SK-MEL-5 (cell line): Measurements from ENCODE around the gene CDC6. TPM values are rescaled to one million over a fixed set of nuclear protein-coding genes. Genes with fewer than 3 reads are reported as not detected.
"Not testable (repeated sequence)": the region's sequence is repeated elsewhere in the genome, so short reads cannot be mapped to it uniquely, and the experiment has no call there.

Experiments
- DNase-seq: peaks from one replicate; pipeline ENCODE4 v3.0.0-alpha.2; 2016; ENCODE audit warnings: low read depth, low spot score
- in situ Hi-C: cut with HindIII; loops from 2 replicates; pipeline ENCODE4 v1.10.0; 2016; ENCODE audit warnings: low sequenced_read_pairs, high pct_unique_total_duplicates, low pct_unique_long_range_greater_than_20kb
- total RNA-seq: library from RNA; depleted of rRNA; stranded (reverse); fragments of >200 nt; shearing (Covaris generic); gene quantifications from 2 replicates; pipeline ENCODE4 v1.2.3, GENCODE V29; 2014

Gene CDC6
- total RNA-seq, 1 experiment from 2014 or later, result 54.7 TPM

DNA sequence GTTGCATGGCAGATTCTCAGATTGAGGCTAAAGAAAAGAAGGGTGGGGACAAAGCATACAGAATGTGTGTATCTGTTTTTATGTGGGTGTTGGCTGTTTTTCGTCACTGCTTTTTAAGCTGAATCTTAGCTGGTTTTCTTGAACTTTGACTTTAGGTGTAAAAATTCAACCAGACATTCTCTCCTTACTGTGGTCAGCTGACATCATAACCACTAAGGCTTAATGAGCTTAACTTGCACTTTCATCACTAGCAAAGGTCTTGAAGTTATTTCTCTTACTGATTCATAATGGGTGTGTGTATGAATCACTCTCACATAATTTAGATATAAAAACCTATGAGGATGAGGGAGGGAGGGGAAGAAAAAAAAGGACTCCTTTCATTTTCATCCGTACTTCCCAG lies 4.0 kb upstream of the CDC6 start:
- in situ Hi-C loops, result no loop called here
- DNase-seq, result no peak

- in situ Hi-C loops, result no loop called here
- peak; percentile 37 for DNase-seq
These were observed 3.5 kb upstream of the CDC6 start for GRCh38 chr17:40284085-40284713.

DNA sequence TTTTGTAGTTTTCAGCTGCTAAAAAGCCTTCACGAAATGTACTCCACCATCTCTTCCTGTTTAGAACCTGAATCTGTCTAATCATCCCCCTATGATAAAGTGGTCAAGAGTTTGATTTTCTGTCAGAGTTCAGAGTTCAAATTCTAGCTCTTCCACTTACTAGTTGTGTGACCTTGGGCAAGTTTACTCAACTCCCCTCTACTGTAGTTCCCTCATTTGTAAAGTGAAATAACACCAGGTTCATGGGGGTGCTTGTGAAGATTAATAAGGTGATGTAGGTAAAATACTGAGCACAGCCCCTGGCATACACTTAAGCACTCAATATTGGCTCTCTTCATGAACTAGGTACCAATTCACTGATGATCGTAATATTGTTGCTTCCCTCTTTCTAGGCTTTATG lies 1.2 kb upstream of the CDC6 start:
- in situ Hi-C loops, result no loop called here
- DNase-seq, result no peak

GRCh38 chr17:40287159-40287493 lies 553 bp upstream of the CDC6 start:
- in situ Hi-C loops, result no loop called here

DNA sequence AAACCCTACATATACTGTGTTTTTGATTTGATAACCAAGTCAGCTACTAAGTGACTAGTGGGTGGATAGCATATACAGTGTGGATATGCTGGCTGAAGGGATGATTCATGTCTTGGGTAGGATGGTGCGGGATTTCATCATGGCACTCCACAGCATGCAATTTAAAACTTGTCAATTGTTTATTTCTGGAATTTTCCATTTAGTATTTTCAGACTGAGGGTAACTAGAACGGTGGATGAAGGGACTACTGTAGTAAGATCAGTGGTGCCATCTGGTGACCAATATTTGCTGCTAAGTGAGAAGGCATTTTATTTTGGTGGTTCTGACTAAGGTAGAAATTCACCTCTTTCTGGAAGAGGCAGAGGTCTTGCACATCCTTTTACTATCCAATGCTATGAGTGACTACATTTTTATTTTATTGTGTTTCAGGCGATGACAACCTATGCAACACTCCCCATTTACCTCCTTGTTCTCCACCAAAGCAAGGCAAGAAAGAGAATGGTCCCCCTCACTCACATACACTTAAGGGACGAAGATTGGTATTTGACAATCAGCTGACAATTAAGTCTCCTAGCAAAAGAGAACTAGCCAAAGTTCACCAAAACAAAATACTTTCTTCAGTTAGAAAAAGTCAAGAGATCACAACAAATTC lies 3.1 kb downstream of the CDC6 start:
- DNase-seq, result peak; percentile 79
- in situ Hi-C loops, result no loop called here

More at GRCh38 chr17:40287159-40287493, 553 bp upstream of the CDC6 start:
- no peak for DNase-seq

DNA sequence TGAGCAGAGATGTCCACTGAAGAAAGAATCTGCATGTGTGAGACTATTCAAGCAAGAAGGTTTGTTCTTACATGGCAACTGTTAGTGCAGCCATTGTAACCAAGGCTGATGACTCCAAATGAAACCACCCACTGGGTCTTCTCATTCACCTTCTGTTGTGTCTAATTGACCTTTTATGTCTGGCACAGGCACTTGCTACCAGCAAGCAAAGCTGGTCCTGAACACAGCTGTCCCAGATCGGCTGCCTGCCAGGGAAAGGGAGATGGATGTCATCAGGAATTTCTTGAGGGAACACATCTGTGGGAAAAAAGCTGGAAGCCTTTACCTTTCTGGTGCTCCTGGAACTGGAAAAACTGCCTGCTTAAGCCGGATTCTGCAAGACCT lies 3.6 kb downstream of the CDC6 start:
- DNase-seq, result no peak
- in situ Hi-C loops, result no loop called here

- DNase-seq, result no peak
- in situ Hi-C loops, result no loop called here
These were observed 5.7 kb downstream of the CDC6 start for GRCh38 chr17:40293363-40293762.

GRCh38 chr17:40295488-40296436 lies 8.1 kb downstream of the CDC6 start:
- no peak for DNase-seq
- in situ Hi-C loops, result no loop called here

- DNase-seq, result no peak
- in situ Hi-C loops, result no loop called here
These were observed 9.8 kb downstream of the CDC6 start for GRCh38 chr17:40297511-40297910.

DNA sequence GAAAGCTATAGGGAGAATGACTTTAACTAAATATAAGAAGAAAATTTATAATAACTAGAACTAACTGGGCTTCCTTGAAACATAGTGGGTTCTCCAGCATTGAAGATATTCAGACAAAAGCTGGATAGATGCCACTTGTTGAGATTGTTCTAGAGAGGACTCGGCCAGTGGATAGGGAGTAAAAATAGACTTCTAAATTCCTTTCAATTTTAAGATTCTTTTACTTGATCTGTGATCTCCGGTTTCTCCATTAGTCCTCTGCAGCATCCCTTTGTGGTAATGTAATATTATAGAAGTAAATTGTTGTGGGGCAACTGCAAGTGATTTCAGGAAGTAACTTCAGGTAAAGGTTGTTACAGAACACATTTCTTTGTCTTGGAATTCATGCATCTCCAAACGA lies 11.0 kb downstream of the CDC6 start:
- no peak for DNase-seq
- in situ Hi-C loops, result no loop called here

DNA sequence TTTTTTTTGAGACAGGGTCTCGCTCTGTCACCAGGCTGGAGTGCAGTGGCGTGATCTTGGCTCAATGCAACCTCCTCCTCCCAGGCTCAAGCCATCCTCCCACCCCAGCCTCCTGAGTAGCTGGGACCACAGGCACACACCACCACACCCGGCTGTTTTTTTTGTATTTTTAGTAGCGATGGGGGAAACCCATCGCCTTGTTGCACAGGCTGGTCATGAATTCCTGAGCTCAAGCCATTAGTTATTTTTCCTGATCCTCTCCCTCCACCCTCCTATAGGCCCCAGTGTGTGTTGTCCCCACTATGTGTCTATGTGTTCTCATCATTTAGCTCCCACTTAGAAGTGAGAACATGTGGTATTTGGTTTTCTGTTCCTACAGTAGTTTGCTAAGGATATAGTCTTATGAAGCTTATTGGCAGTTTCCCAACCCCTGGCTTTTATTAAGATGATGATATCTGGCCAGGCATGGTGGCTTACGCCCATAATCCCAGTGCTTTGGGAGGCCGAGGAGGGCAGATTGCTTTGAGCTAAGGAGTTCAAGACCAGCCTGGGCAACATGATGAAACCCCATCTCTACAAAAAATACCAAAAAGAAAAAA lies 11.6 kb downstream of the CDC6 start:
- in situ Hi-C loops, DNase-seq: not testable (repeated sequence)

DNA sequence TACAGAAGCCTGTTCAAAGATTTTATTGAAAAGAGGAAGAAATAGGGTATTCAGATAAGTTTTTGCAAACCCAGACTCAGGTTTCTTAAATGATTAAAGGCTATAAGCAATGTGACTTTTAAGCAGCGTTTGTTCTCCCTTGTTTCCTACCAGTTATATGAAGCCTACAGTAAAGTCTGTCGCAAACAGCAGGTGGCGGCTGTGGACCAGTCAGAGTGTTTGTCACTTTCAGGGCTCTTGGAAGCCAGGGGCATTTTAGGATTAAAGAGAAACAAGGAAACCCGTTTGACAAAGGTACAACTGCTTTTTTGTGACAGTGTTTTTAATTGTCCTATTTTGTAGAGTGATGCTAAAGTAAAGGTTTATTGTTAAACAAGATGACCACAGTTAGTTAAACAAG lies 13.6 kb downstream of the CDC6 start:
- in situ Hi-C loops, result no loop called here
- peak; percentile 49 for DNase-seq

GRCh38 chr17:40303009-40303657 lies 15.5 kb downstream of the CDC6 start:
- peak; percentile 71 for DNase-seq
- in situ Hi-C loops, result no loop called here

DNA sequence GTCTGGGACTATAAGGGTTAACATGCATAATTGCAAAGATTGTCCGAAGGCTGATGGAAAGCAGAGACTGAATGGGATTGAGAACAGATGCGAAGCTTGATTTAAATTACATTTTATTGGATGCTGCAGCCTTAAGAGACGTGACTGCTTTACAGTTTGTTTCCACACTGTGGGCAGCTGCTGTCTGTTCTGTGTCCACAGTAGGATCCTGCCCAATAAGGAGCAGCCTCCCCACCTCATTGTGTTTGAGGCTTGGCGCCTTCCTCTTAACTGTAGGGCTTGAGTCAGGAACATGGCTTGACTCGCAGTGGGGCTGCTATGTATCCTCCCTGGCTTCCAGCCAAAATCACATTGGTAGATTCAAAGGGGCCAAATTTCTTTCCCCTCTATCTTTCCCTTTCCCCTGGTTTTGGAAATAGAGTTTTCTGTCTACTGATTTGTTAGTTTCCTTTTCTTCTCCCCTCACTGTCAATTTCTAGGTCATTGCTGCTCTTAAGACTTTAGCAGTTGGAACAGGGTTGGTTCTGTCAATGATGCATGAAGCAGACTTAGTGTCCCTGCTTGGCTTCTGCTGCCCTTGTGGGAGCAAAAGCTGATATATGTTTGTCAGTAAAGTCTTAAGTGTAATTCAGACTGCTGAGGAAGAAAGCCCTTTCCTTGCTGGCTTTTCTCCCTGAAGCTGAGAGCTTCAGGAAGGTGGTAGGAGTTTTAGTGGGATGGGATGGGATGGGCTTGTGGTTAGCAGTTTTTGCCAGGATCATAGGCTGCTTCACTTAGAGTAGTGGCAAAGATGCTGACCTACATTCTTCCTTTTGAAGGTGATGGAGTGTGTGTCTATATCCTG lies 16.3 kb downstream of the CDC6 start:
- DNase-seq, result no peak
- in situ Hi-C loops, result no loop called here

DNA sequence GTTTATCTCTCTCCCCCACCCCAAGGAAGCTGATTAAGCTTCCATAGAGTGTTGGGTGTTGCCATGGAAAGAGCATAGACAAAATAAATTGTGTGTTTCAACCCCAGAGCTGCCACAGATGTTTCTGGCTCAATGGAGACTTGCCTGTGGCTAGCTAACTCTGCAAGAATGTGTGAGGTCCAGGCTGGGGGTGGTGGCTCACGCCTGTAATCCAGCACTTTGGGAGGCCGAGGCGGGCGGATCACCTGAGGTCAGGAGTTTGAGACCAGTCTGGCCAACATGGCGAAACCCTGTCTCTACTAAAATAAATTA lies 16.8 kb downstream of the CDC6 start:
- in situ Hi-C loops, DNase-seq: not testable (repeated sequence)

DNA sequence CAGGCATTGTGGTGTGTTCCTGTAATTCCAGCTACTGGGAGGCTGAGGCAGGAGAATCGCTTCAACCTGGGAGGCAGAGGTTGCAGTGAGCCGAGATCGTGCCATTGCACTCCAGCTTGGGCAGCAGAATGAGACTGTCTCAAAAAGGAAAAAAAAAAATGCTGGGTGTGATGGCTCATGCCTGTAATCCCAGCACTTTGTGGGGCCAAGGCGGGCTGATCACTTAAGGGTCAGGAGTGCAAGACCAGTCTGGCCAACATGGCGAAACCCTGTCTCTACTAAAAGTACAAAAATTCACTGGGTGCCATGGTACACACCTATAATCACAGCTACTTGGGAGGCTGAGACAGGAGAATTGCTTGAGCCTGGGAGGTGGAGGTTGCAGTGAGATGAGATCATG lies 17.2 kb downstream of the CDC6 start:
- DNase-seq, in situ Hi-C loops: not testable (repeated sequence)

- in situ Hi-C loops, result no loop called here
- DNase-seq, result no peak
These were observed 18.7 kb downstream of the CDC6 start for GRCh38 chr17:40306395-40306794.
